Measurements from ENCODE around the gene KRTAP5-2.
A peak's percentile ranks its signal among the peaks of the same experiment; 100 is the strongest.

The KRTAP5-2 gene

GRCh38 chr11:1549338-1550330 lies 48.5 kb downstream of the KRTAP5-2 start:
- H3K27ac ChIP-seq, result no peak overlapping the region
- TF ChIP-seq CTCF (conservative IDR thresholded peaks at IDR 0.05), result no peak

GRCh38 chr11:1548221-1549070 lies 49.6 kb downstream of the KRTAP5-2 start:
- no peak overlapping the region for H3K27ac ChIP-seq
- no peak for TF ChIP-seq CTCF (conservative IDR thresholded peaks at IDR 0.05)

- H3K27ac ChIP-seq, result peak overlapping the region; percentile 47; the same call in 1 of the 2 replicates
- no peak for TF ChIP-seq CTCF (conservative IDR thresholded peaks at IDR 0.05)
Observed at GRCh38 chr11:1547467-1548098, 50.5 kb downstream of the KRTAP5-2 start.
